Activated T-cell treated with anti-CD3 and anti-CD28 coated beads, Interleukin-2, amount 50 U/mL, for 48 hours (primary cell): ENCODE results near the gene ATP4A.
"Not testable (repeated sequence)": the region's sequence is repeated elsewhere in the genome, so short reads cannot be mapped to it uniquely, and the experiment has no call there.

Source experiments
- DNase-seq, 2 experiments: peaks; one replicate each; pipeline ENCODE4 v3.0.0-alpha.2; 2020

The ATP4A gene

DNA sequence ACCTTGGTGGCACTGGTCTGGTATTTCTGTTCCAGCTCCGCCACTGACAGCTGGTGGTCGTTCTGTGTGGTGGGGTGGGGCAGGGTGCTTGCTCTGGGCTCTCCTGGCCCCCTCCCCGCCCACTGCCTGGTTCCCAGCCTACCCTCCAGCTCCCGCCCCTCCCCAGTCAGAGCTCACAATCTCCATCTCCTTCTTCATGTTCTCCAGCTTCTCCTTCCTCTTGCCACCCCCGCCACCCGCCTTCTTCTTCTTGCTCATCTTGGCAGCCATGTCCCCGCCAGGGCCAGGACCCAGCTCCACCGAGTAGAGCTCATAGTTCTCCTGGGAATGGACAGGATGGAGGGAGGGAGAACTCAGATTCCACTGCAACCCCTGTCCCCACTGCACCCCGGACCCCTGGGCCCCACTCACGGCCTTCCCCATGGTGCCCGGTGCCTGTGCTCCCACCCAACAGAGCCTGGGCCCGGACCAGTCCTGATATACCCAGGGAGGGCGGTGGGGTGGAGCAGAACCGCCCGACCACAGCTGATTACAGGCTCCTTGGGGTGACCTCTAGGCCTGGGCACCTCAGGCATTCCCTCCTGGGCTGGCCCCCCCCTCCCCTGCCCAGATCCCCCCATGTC, at the start of gene ATP4A:
ATP4A (minus strand) TSS at position 452 of the 623 bp plus-strand sequence; CDS start at position 423, 29 bp downstream.
- DNase-seq: no peak

DNA sequence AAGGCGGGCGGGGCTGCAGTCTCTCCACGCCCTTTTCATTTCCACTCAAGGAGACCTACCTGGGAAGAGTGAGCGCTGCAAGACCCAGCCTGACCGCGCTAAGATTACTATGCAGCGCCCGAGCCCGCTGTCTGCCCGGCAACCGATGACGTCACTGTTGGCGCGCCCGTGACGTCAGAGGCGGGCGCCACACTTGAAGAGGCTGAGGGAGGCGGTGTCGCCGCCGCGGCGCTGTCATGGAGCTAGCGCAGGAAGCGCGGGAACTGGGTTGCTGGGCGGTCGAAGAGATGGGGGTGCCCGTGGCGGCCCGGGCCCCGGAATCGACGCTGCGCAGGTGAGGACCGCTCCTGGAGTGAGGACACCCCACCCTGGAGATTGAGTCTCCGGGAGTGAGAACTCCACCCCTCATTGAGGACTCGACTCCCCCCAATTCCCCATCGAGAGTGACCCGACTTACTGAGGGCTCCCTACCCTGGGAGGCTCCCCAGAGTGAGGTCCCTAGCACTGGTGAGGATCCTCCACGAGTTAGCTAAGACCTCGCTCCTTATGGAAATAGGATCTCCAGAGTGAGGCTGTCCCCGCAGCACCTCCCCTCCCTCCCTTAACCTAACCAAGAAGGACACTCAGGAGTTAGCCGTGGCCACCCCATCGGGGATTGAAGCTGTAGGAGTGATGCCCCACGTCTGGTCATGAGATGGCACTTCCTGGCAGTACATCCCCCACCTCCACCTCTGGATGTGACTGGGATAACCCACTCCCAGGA, 49.3 kb upstream of the ATP4A start, which contains the start of gene HAUS5:
HAUS5 (plus strand) TSS at position 177 of the 763 bp plus-strand sequence; CDS start at position 237, 60 bp downstream.
- peak; percentile 98 to 99 for DNase-seq

DNA sequence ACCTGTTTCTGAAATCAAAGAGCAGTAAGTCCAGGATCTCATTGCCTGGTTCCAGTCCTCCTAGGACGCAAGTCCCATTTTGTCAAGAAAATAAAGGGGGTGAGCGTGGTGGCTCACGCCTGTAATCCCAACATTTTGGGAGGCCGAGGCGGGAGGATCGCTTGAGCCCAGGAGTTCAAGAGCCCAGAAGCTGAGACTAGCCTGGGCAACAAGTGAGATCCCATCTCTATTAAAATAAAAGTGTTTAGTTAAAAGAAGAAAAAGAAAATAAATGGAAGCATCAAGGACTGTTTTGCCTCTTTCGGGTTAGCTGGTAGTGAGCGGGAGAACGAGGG, 48.7 kb upstream of the ATP4A start:
- peak in 1 of 2 experiments; percentile 25 for DNase-seq

DNA sequence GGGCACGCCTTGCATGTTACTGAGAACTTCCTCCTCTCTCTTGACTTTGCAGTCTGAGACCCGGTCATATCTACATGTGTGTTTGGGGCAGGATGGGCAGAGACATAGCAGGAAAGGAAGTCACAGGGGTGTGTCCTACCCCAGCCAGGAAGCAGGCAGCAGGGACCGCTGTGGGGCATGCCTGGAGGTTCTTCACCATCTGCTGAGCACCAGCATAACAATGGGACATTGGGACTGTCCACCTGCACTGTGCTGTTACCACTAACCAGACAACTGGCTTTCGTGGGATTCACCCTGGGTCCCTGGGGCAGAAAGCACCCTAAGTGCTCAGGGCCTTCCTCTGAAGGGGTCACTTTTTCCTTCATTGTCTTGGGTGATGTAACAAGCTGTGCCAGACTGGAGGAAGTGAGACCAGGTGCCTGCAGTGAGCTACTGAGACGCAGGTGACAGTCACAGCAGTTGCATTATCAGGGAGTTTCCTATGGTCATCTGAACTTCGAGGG, 46.4 kb upstream of the ATP4A start:
- DNase-seq: peak in 1 of 2 experiments; percentile 35

DNA sequence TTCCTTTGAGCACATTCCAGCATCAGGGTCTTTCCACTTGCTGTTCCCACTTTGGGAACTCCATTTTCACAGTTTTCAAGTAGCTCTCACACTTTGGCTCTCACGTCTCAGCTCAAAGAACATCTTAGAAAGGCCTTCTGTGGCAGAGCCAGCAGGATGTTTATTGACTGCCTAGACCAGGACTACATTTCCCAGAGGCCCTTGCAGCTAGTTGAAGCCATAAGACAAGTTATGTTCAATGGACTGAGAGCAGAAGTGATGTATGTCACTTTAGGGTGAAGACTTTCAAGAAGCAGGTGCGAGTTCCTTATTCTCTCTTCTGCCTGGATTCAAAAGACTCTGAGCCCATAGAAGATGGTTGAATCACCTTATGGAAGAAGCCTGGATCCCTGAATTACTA, 44.8 kb upstream of the ATP4A start:
- DNase-seq: no peak

DNA sequence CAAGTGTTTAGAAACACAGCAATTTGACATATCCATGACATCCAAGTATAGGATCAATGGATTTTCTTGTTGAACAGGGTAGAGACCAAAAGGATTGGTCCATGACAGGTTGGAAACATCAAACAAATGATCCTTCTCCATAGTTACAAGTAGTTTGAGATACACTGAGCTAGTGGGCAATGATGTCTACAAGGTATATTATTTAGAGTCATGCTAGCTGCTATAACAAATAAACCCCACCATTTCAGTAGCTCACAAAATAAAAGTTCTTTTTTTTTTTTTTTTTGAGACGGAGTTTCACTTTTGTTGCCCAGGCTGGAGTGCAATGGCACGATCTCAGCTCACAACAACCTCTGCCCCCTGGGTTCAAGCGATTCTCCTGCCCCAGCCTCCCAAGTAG, 44.2 kb upstream of the ATP4A start:
- DNase-seq: no peak

DNA sequence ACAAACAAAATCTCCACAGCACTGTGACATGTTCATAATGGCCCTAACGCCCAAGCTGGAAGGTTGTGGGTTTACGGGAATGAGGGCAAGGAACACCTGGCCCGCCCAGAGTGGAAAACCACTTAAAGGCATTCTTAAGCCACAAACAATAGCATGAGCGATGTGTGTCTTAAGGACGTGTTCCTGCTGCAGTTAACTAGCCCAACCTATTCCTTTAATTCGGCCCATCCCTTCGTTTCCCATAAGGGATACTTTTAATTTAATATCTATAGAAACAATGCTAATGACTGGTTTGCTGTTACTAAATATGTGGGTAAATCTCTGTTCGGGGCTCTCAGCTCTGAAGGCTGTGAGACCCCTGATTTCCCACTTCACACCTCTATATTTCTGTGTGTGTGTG, 43.7 kb upstream of the ATP4A start:
- not testable (repeated sequence) for DNase-seq

DNA sequence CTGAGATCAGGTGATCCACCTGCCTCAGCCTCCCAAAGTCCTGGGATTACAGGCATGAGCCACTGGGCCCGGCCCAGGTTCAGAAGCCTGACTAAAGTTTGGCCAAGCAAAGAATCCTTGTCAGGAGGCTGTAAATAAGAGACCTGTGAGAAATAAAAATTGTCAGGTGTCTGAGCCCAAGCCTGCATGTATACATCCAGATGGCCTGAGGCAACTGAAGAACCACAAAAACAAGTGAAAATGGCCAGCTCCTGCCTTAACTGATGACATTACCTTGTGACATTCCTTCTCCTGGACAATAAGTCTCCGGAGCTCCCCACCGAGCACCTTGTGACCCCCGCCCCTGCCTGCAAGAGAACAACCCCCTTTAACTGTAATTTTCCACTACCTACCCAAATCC, 41.0 kb upstream of the ATP4A start:
- not testable (repeated sequence) for DNase-seq

DNA sequence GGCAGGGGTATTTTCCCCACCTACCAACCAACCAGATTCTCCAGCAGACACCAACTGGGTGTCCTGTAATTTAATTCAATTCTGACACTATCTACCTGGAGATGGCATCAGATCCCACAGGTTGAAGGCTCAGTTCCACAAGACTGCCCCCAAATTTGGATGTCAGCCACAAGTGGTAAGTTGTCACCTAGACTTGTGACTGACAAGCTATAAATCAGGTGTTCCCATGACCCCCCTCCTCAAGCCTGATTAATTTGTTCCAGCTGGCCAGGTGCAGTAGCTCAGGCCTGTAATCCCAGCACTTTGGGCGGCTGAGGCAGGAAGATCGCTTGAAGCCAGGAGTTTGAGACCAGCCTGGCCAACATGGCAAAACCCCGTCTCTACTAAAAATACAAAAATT, 38.5 kb upstream of the ATP4A start:
- no peak for DNase-seq

DNA sequence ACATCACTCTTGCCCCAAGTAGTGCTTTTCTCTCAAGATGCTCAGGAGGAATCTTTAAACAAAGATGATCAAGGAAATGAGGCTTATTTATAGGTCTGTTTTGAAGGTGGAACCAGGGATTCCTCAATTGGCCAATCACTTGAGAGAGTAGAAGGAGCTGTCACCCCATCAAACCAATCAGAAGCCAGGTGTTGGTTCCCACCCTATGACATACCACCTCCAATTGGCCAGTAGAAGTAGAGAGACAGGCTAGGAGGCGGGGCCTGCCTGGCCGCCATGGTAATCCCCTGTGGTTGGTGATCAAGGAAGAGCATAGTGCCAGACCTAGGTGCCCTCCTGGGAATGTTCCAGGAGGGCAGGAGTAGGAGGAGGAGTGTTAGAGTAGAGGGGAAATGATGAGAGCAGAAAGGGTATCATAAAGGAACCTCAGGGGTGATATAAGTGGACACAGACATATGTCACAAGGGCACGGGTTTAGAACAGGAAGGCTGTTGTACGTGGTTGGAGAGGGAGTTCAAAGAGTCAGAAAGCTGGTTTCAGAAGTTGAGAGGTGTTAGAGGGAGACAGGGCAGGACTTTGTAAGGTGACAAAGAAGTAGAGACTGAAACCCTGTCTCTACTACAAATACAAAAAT, 33.0 kb upstream of the ATP4A start:
- DNase-seq: peak; percentile 38 to 54

DNA sequence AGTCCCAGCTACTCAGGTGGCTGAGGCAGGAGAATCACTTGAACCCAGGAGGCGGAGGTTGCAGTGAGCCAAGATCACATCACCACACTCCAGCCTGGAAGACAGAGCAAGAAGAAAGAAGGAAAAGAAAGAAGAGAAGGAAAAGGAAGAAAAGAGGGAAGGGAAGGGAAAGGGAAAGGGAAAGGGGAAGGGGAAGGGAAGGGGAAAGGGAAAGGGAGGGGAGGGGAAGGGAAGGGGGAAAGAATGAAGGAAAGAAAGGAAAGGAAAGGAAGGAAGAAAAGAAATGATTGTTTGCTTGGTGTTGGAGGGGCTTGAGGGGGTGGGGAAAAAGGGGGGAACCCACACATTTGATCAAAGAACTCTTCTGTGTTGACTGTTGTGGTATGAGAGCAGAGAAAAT, 32.5 kb upstream of the ATP4A start:
- no peak for DNase-seq

DNA sequence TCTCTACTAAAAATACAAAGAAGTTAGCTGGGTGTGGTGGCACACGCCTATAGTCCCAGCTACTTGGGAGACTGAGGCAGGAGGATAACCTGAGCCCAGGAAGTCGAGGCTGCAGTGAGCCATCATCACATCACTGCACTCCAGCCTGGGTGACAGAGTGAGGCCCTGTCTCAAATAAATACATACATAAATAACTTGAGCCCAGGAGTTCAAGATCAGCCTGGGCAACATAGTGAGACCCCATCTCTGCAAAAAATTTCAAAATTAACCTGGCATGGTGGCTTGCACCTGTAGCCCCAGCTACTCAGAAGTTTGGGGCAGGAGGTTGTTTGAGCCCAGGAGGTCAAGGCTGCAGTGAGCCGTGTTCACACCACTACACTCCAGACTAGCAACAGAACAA, 31.6 kb upstream of the ATP4A start:
- DNase-seq: not testable (repeated sequence)

DNA sequence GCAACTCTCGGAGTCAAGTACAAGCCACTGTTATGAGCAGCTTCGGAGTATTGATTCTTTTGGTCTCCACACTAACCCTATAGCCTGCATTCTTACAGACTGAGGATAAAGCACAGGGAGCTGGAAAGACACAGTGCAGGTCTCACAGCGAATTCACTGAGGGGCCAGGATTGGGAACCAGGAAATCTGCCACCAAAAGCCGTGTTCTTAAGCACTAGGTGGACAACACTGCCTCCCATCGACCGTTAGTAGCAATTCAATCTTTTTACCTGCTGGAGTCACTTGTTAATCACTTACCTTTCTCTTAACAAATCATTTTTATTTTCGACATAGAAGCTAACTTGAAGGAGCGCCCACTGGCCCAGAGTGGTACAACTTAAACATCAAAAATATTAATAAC, 28.8 kb upstream of the ATP4A start:
- peak; percentile 34 to 35 for DNase-seq

DNA sequence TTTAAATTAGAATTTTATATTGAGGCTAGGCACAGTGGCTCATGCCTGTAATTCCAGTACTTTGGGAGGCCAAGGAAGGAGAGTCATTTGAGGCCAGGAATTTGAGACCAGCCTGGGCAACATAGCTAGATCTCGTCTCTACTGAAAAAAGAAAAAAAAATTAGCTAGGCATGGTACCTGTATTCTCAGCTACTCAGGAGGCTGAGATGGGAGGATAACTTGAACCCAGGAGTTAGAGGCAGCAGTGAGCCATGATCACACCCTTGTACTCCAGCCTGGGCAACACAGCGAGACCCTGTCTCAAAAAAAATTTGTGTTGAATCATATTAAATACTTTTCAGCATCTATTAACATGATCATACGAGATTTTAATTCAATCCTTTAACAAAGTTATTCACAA, 27.4 kb upstream of the ATP4A start:
- no peak for DNase-seq

DNA sequence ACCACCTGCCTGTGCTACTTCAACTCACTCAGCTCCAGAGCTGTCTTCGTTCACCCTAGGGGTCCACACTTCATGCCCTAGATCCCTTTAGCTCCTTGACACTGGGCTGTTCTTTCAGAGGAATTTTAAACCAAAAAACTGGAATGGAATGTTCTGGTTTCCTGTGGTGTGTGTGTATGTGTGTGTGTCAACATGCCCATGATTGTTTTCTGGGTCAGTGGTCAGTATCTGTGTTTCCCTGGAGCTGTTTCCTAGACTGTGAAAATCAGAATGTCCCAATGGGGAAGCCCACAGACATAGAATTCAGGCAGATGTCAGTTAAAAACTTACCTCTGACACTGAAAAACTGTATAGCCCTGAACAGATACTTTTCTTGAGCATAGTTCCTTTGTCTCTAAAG, 23.9 kb upstream of the ATP4A start:
- no peak for DNase-seq

DNA sequence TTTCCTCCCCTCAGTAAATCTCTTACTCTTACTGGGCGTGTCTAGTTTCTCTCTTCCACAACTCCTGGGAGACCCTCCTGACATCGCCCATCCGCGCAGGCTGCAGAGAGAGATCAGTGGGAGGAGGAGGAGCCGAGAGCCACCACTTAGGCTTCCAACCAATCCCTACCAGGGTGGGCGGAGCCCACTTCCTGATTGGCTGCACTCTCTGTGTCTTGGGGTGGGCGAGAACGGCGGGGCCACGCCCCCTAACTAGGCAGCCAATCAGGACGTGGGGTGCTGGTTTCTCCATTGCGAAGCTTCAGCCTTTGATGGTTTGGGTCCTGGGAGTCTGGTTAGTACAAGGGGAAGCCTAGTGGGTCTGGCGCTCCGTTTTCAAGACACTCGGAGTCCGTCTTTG, 22.4 kb upstream of the ATP4A start, which contains the start of gene PMIS2:
PMIS2 (plus strand) TSS at position 326 of the 400 bp plus-strand sequence. CDS start 87 bp downstream, outside the sequence.
- DNase-seq: peak; percentile 47 to 53

DNA sequence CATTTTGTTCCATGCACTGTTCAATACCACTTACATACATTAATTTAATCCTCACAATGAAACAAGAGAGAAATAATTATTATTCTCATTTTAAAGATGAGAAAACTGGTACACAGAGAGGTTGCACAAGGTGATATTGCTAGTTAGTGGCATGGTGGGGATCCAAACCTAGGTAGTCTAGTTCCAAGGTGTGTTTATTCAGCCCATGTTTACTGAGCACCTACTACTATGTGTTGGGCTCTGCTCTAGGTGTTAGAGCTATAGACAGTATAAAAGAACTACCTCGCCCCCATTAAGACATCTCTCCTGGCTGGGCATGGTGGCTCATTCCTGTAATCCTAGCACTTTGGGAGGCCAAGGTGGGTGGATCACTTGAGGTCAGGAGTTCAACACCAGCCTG, 19.3 kb upstream of the ATP4A start:
- no peak for DNase-seq

DNA sequence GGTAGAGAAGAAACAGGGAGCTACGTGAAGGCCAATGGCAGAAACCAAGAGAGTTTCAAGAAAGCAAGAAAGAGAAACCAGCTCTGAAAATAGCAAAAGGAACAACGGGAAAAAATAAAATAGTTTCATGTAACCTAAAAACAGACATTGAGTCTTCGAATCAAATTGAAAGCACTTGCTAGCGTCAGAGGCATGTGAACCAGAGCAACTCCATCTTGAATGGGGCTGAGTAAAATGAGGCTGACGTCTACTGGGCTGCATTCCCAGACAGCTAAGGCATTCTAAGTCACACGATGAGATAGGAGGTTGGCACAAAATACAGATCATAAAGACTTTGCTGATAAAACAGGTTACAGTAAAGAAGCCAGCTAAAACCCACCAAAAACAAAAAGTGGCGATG, 15.2 kb upstream of the ATP4A start:
- DNase-seq: no peak

DNA sequence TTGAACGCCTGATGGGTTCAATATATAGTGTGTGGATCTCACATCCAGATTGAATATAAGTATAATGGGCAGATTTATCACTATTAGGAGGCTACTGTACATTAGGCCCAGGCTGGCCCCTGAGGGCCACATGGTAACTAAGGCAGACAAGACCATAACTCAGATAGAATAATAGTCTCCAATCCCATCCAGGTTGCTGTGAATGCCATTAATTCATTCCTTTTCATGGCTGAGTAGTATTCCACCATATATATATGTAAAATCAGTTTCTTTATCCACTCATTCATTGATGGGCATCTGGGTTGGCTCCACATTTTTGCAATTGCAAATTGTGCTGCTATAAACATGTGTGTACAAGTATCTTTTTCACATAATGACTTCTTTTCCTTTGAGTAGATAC, 14.5 kb upstream of the ATP4A start:
- no peak for DNase-seq

DNA sequence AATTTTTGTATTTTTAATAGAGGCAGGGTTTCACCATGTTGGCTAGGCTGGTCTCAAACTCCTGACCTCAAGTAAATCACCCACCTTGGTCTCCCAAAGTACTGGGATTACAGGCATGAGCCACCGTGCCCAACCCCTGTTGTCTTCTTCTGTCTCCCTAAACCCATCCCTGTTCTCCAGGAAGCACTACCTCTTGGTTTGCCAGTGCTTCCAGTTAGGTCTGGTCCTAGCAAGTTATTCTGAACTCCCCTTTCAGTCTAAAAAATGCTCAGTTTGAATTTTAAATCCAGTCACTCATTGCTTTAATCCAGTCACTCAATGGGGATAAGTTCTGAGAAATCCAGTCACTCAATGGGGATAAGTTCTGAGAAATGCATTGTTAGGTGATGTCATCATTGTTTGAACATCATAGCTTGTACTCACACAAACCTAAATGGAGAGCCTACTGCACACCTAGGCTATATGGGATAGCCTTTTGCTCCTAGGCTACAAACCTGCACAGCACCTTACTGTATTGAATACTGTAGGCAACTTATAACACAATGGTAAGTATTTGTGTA, 8.0 kb upstream of the ATP4A start:
- no peak for DNase-seq

DNA sequence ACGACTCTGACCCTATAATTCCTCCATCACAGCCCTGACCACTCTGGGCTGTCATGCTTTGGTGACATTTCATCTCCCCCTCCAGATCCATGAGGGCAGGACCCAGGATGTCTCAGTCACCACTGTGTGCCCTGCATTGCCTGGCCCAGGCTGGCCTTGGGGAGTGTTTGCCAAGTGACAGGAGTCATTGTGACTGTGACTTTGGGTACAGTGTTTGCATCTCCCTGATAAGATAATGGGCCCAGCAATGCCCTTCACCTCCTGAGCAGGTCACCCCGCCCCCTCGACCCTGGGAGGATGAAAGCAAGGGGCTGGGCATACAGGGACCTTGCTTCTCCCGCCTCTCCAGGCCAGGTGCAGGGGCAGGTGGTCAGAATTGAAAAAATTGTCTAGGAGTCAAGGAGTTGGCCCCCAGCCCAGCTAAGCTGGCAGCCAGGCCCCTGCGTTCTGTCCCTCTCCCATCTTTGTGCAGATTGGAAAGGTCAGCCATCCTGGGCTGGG, 5.9 kb upstream of the ATP4A start:
- DNase-seq: no peak

DNA sequence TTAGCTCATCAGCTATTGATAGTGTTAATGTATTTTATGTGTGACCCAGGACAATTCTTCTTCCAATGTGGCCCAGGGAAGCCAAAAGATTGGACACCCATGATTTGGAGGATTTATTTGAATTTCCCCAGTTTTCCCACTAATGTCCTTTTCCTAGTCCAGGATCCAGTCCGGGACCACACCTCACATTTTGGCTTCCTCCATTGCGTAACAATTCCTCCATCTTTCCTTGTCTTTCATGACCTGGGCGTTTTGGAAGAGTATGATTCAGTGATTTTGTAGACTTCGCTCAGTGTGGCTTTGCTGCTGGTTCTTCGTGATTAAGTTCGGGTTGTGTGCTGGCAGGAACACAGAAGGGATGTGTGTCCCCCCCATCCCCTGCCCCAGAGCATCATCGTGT, 3.3 kb upstream of the ATP4A start:
- no peak for DNase-seq
